HG03095 (cell line): ENCODE results near the gene TMEM232.

Source experiments
- ATAC-seq: cut with Tn5 transposase; IDR thresholded peaks from one replicate; pipeline ENCODE4 v1.9.1; 2021; ENCODE audit warnings: moderate library complexity; ENCODE audit not compliant: unreplicated experiment

TMEM232 gene

DNA sequence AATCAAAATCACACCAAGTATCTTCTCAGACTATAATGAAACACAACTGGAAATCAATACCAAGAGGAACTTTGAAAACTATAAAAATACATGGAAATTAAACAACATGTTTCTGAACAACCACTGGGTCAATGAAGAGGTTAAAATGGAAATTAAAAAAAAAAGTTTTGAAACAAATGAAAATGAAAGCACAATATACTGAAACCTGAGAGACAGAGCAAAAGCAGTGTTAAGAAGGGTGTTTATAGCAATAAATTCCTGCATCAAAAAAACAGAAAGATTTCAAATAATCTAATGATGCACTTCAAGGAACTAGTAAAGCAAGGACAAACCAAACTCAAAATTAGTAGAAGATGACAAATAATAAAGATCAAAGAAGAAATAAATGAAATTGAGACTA lies 92.0 kb downstream of the TMEM232 start:
- no peak for ATAC-seq

DNA sequence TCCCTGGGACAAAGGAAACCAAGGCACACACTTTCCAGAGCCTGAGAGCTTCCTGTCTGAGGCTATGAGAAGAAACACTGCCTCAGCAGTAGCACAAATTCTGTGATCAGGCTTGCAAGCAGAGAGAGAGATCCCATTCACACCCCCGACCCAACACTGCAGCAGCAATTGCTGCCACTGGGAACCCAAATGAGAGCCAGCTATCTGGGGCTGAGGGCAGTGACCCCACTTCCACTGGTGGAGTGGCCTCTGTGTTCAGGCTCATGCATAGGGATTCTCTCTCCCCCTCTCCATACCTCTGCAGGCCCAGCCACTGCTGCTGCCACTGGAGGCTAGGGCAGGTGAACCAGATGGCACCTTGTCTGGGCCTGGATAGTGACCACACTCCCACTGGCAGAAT lies 95.2 kb downstream of the TMEM232 start:
- ATAC-seq = no peak

DNA sequence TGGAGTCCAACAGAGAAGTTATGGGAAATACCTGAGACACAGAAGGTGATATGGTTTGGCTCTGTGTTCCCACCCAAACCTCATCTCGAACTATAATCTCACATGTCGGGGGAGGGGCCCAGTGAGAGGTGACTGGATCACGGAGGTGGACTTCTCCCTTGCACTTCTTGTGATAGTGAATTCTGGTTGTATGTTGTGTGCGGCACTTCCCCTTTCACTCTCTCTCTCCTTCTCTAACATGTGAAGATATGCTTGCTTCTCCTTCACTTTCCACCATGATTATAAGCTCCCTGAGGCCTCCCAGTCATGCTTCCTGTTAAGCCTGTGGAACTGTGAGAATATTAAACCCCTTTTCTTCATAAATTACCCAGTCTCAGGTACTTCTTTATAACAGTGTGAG lies 96.1 kb downstream of the TMEM232 start:
- ATAC-seq = no peak

DNA sequence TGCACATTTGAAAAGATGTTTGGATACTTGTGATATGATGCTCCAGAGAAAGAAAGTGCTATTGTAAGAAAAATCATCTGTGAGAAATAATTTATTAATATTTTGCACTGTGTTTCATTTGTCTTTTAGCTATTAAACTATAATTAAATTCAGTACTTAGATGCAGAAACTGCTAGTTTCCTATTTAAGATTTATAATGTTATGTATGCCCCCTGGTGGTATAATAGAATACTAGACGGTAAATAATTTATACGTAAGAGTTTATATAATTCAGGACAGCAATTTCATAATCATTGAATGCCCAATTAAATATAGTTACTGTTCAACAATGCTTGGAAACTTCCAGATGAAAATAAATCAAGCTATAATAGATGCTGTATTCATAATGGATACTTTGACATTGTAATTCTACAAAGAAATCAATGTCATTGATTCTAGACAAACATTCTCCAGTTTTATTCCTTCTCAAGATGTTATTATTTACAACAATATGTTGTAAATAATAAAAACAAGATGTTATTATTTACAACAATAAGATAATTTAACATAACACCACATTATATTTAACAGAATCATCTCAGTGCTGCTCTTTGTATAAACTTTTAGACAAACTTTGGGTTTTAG lies 101.0 kb downstream of the TMEM232 start:
- ATAC-seq = no peak

DNA sequence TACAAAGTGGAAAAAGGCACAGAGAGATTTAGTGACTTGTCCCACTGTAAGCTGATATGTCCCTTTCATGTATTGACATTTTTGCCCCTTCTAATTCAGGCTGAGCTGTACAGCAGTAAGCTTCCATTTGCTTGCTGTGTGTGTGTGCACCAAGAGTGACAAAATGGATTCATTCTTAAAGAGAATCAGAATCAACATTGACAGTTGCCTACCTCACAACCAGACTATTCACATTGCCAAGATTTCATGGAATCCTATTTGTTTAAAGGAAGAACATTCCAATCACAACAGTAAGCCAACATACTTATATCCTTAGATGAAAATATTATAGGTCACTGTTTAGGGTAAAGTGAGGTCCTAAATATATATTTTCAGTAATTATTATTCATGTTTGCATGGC lies 102.6 kb downstream of the TMEM232 start:
- no peak for ATAC-seq

DNA sequence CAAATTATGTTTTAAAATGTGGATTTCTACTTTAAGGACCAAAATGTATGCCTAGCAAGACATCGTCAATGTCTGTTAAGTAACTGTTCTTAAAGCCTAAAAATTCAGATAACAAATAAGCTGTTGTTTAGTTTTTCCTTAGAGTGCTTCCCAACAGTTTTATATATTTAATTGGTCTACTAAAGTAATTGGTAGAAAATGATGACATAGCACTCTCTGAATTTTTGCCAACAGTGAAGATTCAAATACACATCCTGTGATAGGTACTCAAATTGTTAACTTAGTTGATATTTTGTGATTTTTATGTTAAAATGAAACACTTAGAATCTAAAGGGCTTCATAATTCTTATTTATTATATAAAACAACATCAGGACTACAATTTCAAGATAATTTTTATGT lies 107.5 kb downstream of the TMEM232 start:
- no peak for ATAC-seq

DNA sequence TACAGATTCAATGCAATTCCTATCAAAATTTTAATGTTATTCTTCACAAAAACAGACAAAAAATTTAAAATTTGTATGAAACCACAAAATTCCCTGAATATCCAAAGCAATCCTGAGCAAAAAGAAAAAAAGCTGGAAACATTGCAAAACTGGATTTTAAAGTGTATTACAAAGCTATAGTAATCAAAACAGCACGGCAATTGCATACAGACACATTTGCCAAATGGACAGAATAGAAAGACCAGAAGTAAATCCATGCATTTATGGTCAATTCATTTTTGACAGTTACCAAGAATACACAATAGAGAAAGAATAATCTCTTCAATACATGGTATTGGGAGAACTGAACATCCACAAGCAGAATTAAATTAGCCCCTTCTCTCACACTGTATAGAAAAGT lies 110.5 kb downstream of the TMEM232 start:
- ATAC-seq = no peak

DNA sequence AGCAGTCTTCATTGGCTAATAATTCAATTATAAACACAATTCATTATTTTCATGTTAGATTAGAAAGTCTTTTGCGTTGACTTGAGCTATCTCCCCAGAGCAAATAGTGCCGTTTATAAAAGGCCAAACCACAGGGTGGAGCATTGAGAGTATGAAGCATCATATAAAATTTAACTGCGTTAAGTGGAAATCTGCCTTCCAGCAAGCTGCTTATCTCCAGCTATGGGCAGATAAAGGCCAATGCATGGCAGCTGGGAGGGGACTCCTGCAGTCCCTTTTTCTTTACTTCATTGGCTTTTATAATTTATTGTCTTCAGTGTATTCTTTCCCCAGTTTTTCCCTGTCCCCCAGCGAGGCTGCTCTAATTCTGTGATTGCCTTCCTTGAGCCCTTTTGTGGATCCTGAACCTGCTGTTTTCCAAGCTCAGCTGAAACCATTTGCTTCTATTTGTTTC lies 113.7 kb downstream of the TMEM232 start:
- no peak for ATAC-seq

DNA sequence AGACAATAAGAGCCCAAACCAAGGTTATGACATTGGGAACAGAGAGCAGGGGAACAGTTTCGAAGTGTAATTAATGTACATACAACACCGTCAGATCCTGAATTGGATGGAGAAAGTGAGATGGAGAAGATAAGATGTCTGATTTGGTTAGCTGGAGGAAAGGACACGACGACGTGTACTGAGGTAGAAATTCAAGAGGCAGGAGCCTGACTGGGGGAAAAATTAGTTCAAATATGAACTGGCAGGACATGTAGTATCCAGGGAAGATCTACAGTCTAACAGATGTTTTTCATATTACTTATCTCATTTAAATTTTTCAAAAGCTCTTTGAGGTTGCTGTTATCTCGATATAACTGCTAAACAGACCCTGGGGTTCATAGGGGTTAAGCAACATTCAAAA lies 114.7 kb downstream of the TMEM232 start:
- ATAC-seq = no peak

DNA sequence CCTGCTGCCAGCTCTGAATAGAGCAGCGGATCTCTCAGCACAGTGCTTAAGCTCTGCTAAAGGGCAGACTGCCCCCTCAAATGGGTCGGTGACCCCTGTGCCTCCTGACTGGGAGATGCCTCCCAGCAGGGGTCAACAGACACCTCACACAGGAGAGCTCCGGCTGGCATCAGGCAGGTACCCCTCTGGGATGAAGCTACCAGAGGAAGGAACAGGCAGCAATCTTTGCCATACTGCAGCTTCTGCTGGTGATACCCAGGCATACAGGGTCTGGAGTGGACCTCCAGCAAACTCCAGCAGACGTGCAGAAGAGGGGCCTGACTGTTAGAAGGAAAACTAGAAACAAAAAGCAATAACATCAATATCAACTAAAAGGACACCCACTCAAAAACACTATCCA lies 131.6 kb downstream of the TMEM232 start:
- ATAC-seq = no peak

DNA sequence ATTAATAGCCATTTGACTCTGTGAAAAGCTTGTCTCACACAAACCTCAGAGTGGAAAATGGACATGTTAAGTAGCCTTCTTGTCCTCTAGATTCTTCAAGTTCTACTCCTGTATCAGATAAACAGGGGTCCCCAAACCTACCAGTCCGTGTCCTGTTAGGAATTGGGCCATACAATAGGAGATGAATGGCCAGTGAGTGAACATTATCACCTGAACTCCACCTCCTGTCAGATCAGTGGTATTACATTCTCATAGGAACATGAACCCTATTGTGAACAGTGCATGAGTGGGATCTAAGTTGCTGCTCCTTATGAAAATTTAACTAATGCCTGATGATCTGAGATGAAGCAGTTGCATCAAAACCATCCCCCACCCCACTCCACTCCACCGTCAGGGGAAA lies 136.3 kb downstream of the TMEM232 start:
- ATAC-seq = peak; percentile 57

DNA sequence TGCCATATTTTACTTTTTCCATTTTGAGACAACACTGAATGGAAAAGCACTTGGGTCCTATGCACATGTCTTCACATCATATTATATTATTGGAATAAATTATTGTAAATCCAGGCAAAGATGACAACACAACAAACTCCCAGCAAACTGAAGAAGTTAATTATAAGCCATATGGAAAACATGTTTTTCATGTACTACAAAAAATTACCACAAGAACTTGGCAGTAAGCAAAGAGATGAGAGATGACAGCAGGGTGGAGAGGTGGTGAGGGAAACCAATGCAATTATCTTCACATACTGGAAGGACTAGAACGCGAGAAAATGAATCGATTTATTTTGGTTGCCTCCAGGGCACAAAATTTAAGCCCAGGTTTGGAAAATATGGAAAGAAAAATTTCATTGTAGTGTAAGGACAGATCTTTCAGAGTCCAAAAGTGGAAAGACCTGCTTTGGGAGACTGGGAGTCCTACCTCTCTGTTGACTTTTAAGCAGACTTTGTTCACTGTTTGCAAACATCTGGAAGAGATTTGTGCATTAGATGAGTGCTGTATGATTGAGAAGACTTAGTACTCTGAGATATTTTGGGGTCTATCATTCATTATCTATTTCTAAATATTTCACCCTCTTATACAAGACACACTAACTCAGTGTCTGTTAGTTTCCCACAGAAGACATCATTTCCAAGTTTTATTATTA lies 138.0 kb downstream of the TMEM232 start:
- no peak for ATAC-seq

DNA sequence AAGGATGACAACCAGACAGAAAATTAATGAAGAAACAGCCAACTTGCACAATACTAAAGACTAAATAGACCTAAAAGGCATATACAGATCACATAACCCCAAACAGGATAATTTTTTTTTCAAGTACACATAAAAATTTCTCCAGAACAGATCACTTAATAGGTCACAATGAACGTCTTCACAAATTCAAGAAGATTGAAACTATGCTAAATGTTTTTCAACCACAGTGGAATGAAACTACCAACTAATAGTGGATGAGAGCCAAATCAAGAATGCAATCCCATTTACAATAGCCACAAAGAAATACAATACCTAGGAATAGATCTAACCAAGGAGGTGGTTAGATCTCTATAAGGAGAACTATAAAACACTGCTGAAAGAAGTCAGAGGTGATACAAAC lies 145.8 kb downstream of the TMEM232 start:
- no peak for ATAC-seq

DNA sequence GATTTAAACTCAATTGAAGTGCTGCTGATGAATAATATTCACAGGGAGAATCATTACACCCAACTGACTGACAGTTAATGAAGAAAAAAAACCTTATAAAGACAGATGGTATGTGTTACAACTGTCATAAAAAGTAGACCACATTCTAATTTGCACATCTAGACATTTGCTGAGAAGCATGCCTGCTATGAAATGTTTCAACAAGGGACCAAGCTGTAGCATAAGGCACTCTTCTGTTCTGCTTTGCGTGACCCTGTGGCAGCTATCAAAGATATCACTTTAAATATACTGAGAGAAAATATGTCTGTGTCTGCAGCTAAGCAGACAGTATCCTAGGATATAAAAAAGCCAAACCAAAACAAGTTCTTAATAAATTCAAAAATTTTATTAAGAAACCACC lies 153.7 kb downstream of the TMEM232 start:
- no peak for ATAC-seq

DNA sequence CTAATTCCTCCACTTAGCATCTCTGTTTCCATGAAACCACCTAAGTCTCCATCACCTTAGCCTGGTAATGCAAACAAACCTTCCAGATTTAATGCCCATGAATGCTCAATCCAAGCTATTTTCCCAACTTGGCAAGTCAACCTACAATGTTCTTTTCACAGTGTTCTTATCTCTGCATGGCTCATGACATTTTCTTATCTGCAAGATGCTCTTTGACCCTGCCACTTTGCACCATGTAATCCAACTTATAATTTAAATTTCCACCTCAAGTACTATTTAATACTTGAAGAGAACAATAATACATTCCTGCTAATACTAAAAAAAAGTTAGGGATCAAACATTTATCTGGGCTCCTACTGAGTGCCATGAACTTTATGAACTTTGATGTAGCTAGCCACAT lies 164.3 kb downstream of the TMEM232 start:
- ATAC-seq = no peak

DNA sequence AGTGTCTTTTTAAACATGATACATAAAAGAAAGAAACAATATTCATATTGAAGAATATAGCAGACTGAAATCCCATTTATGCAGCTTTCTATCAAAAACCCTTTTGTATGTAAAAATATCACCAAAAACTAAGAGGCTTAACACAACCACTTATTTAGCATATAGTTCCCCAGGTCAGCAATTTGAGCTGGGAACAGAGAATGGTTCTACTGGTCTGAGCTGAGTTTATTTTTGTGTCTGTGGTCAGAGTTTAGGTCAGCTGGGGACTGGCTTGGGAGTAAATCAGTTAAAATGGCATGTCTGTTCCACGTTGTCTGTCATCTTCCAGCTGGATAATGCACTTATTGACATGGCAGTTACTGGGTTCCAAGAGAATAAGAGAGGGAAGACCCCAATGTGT lies 165.0 kb downstream of the TMEM232 start:
- no peak for ATAC-seq

DNA sequence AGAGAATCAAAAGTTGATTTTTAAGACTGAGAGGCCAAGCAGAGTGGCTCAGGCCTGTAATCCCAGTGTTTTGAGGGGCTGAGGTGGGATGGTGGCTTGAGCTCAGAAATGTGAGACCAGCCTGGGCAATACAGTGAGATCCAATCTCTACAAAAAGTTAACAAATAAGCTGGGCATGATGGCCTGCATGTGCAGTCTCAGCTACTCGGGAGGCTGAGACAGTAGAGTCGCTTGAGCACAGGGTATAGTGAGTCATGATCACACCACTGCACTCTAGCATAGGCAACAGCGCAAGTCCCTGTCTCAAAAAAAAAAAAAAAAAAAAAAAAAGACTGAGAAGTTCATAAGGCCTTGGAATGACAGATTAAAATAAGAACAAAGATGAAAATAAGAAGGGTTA lies 177.2 kb downstream of the TMEM232 start:
- ATAC-seq = no peak

DNA sequence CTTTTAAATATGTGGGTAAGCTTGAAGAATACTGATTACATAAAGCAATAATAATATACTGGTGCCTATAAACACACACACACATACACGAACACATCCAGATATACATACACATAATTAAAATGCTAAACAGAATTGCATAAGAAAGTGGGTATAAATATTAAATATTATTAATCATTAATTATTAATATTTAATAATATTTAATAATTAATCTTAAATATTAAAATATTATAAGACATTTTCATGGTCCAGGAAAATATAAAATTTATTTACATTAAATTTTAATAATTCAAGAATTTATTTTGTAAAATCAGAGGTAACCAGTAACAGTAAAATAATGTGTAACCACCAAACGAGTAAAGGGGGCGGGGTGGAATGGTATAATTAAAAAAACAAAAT lies 178.3 kb downstream of the TMEM232 start:
- no peak for ATAC-seq

DNA sequence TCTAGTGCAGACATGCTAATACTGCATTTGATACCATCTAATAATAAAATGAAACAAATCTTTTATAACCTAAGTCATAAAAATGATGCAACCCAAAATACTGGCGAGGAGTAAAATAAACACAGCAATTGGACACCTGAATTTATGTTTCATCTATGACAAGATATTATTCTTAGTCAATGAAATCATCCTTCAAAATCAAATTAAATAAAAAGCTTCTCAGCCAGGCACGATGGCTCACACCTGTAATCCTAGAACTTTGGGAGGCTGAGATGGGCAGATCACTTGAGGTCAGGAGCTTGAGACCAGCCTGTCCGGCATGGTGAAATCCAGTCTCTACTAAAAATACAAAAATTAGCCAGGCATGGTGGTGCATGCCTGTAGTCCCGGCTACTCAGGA lies 179.0 kb downstream of the TMEM232 start:
- no peak for ATAC-seq

DNA sequence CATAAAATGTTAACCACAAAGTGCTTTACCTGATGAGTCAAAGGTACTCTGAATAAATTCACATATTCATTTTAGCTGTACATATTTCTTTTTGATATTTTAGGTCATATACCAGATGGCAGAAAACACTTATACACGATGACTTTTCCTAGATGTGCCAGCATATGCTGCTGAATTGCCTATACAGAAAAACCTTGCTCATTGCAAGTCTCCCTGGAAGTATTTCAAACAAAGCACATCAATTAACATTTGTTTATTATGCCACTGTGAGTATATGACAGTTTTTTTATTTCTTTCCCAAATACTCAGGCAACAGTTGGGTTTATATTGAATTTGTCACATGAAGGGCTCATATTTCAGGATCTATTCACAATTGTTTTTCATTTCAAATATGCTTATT lies 180.8 kb downstream of the TMEM232 start:
- no peak for ATAC-seq

DNA sequence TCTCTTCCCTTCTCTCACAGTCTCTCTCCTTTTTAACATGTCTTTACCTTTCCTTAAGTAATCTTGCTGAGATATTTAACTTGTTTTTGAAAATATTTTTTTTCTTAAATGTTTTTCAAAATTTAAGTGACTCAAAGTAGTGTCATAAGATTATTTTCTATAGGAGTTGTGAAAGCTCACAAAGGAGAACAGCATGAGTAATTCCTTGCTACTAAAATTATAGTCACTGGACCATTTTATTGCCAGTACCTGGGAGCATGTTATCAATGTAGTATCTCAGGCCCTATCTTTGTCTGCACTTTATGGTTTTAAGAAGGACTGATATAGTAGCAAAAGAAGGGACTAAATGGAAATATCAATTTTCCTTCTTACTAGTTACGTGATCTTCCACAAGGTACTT lies 181.9 kb downstream of the TMEM232 start:
- ATAC-seq = no peak

DNA sequence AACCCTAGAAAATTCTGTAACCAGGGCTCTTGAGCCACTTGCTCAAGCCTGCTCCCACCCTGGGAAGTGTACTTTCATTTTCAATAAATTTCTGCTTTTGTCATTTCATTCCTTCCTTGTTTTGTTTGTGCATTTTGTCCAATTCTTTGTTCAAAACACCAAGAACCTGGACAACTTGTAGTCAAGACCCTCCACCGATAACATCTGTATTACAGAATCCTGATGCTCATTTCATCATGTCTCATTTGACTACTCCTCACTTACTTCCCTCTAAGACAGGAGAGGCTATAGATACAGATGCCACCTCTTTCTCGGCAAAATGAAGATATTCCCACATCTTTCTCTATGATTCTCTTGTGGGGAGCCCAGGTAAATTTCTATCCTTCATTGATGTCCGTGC lies 183.5 kb downstream of the TMEM232 start:
- ATAC-seq = no peak
